ENCODE measurements around the gene AFAP1L2.

DNA sequence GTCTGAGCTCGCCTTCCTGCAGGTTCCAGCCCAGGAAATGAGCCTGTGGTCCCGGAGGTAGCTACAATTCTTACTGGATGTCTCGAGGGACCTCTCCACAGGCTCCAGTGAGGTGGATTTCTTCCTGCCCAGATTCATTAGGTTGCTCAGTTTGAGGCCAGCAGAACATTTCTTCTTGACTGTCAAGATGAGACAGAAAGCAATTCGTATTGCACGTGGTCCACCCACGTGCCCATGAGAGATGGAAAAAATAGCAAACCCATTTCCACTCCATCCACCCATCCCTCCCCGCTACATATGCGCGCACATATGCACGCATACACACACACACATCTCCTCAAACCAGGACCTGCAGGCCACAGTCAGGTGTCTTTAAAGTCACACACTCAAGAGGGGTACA is 96.6 kb downstream of the AFAP1L2 start:
- no peak for TF ChIP-seq POLR2A (IDR thresholded peaks at IDR 0.05)
- TF ChIP-seq, protein P1, sequence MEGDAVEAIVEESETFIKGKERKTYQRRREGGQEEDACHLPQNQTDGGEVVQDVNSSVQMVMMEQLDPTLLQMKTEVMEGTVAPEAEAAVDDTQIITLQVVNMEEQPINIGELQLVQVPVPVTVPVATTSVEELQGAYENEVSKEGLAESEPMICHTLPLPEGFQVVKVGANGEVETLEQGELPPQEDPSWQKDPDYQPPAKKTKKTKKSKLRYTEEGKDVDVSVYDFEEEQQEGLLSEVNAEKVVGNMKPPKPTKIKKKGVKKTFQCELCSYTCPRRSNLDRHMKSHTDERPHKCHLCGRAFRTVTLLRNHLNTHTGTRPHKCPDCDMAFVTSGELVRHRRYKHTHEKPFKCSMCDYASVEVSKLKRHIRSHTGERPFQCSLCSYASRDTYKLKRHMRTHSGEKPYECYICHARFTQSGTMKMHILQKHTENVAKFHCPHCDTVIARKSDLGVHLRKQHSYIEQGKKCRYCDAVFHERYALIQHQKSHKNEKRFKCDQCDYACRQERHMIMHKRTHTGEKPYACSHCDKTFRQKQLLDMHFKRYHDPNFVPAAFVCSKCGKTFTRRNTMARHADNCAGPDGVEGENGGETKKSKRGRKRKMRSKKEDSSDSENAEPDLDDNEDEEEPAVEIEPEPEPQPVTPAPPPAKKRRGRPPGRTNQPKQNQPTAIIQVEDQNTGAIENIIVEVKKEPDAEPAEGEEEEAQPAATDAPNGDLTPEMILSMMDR (IDR thresholded peaks at IDR 0.05): no peak
- TF ChIP-seq POLR2AphosphoS5 (IDR thresholded peaks at IDR 0.05): no peak
- no peak for TF ChIP-seq EP300 (IDR thresholded peaks at IDR 0.05)

All from stomach (tissue), 4 donors.